Measurements from ENCODE around the gene KY.

The KY gene

GRCh38 chr3:134592806-134593205, 58.0 kb downstream of the KY start:
- H3K4ac ChIP-seq (ENCODE audit: low read depth in 1 of 2, low read length in 2 of 2): no peak overlapping the region
- no peak overlapping the region for H2BK15ac ChIP-seq (ENCODE audit: low read depth, poor library complexity, severe bottlenecking)
- H3K14ac ChIP-seq (ENCODE audit: low read length in 2 of 2): no peak overlapping the region
- H2AK5ac ChIP-seq (ENCODE audit: low read length, severe bottlenecking): no peak overlapping the region
- H2BK120ac ChIP-seq (ENCODE audit: low read depth, low read length): no peak overlapping the region
- peaks cover 0 to 5% of the 10 kb centered on the region in 2 experiments for H3K27me3 ChIP-seq (ENCODE audit: control insufficient read depth in 1 of 2, insufficient read depth in 1 of 2, low read length in 2 of 2)
- WGBS: 72% methylated on average over 4 of the region's 5 CpGs
- H3K9me3 ChIP-seq (ENCODE audit: control insufficient read depth, low read length): peaks cover 9% of the 10 kb centered on the region
- no peak overlapping the region for H4K8ac ChIP-seq (ENCODE audit: low read length)
- H3K27ac ChIP-seq (ENCODE audit: low read length, poor library complexity, severe bottlenecking): no peak overlapping the region
- no peak overlapping the region for H3K18ac ChIP-seq (ENCODE audit: low read depth in 1 of 2, low read length in 2 of 2)
- no peak overlapping the region for H2BK12ac ChIP-seq (ENCODE audit: low read length in 2 of 2)
- no peaks in the 10 kb centered on the region for H3K79me1 ChIP-seq (replicated peaks; ENCODE audit: low read length, poor library complexity, severe bottlenecking)
- no peak for DNase-seq
- H4K91ac ChIP-seq (ENCODE audit: low read length): no peak overlapping the region
- no peaks in the 10 kb centered on the region for H3K36me3 ChIP-seq (ENCODE audit: control insufficient read depth in 1 of 2, insufficient read depth in 2 of 2, low read depth in 1 of 2, low read length in 2 of 2)
- peaks cover 1% of the 10 kb centered on the region for H3K4me1 ChIP-seq (ENCODE audit: control insufficient read depth, insufficient read depth, low read depth, low read length)
- no peak overlapping the region for H2BK5ac ChIP-seq (ENCODE audit: low read depth, low read length, poor library complexity, severe bottlenecking)
- no peak overlapping the region for H3K4me2 ChIP-seq (ENCODE audit: low read length, poor library complexity, severe bottlenecking)
- no peak overlapping the region for H3K23ac ChIP-seq (ENCODE audit: low read length in 2 of 2)
- H3K9ac ChIP-seq (ENCODE audit: low read length): no peak overlapping the region
- no peak overlapping the region for H2AFZ ChIP-seq (ENCODE audit: low read depth, low read length)
- no peak overlapping the region for H3K4me3 ChIP-seq (ENCODE audit: insufficient read depth in 1 of 2, low read depth in 1 of 2, low read length in 2 of 2)

- no peak overlapping the region for H4K91ac ChIP-seq (ENCODE audit: low read length)
- no peak for DNase-seq
Measured at GRCh38 chr3:134590766-134591165, 60.1 kb downstream of the KY start.

DNA sequence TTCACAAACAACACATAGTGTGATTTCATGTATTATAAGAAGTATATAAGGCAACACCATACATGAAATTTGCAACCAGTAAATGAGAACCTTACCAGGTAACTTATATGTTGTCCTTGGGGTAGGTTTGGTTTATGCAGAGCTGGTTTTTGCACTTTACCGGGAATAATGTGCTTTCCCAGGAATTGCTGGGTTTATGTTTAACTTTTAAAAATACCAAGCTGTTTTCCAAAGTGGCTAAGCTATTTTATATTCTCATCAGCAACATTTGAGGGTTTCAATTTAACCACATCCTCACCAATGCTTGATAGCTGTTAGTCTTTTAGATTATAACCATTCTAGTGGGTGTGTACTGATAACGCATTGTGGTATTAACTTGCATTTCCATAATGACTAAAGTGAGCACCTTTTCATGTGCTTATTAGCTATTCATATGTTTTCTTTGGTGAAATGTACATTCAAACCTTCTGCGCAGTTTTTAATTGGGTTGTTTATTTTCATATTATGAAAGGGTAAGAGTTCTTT, 71.6 kb downstream of the KY start:
- H2BK15ac ChIP-seq (ENCODE audit: low read depth, poor library complexity, severe bottlenecking): no peak overlapping the region
- H3K36me3 ChIP-seq (ENCODE audit: control insufficient read depth in 1 of 2, insufficient read depth in 2 of 2, low read depth in 1 of 2, low read length in 2 of 2): no peaks in the 10 kb centered on the region
- H3K79me1 ChIP-seq (replicated peaks; ENCODE audit: low read length, poor library complexity, severe bottlenecking): no peaks in the 10 kb centered on the region
- H3K4me1 ChIP-seq (ENCODE audit: control insufficient read depth, insufficient read depth, low read depth, low read length): no peaks in the 10 kb centered on the region
- no peak overlapping the region for H2AK5ac ChIP-seq (ENCODE audit: low read length, severe bottlenecking)
- no peak overlapping the region for H3K27ac ChIP-seq (ENCODE audit: low read length, poor library complexity, severe bottlenecking)
- no peak overlapping the region for H4K91ac ChIP-seq (ENCODE audit: low read length)
- H2BK5ac ChIP-seq (ENCODE audit: low read depth, low read length, poor library complexity, severe bottlenecking): no peak overlapping the region
- no peak overlapping the region for H3K9ac ChIP-seq (ENCODE audit: low read length)
- DNase-seq: no peak
- H3K4me2 ChIP-seq (ENCODE audit: low read length, poor library complexity, severe bottlenecking): no peak overlapping the region
- H3K18ac ChIP-seq (ENCODE audit: low read depth in 1 of 2, low read length in 2 of 2): no peak overlapping the region
- no peak overlapping the region for H3K23ac ChIP-seq (ENCODE audit: low read length in 2 of 2)
- no peak overlapping the region for H2BK12ac ChIP-seq (ENCODE audit: low read length in 2 of 2)
- no CpG with 5 or more reads among the region's 3 CpGs for WGBS
- H3K4ac ChIP-seq (ENCODE audit: low read depth in 1 of 2, low read length in 2 of 2): no peak overlapping the region
- no peaks in the 10 kb centered on the region for H3K27me3 ChIP-seq (ENCODE audit: control insufficient read depth in 1 of 2, insufficient read depth in 1 of 2, low read length in 2 of 2)
- H2BK120ac ChIP-seq (ENCODE audit: low read depth, low read length): no peak overlapping the region
- no peak overlapping the region for H4K8ac ChIP-seq (ENCODE audit: low read length)
- no peak overlapping the region for H2AFZ ChIP-seq (ENCODE audit: low read depth, low read length)
- no peak overlapping the region for H3K4me3 ChIP-seq (ENCODE audit: insufficient read depth in 1 of 2, low read depth in 1 of 2, low read length in 2 of 2)
- H3K9me3 ChIP-seq (ENCODE audit: control insufficient read depth, low read length): no peaks in the 10 kb centered on the region
- H3K14ac ChIP-seq (ENCODE audit: low read length in 2 of 2): no peak overlapping the region

More at GRCh38 chr3:134590766-134591165, 60.1 kb downstream of the KY start:
- Histone ChIP-seq H2BK5ac (ENCODE audit: low read depth, low read length, poor library complexity, severe bottlenecking) (no peak overlapping the region), H3K4me2 (ENCODE audit: low read length, poor library complexity, severe bottlenecking) (no peak overlapping the region), H3K27ac (ENCODE audit: low read length, poor library complexity, severe bottlenecking) (no peak overlapping the region), H2BK120ac (ENCODE audit: low read depth, low read length) (no peak overlapping the region), H2BK15ac (ENCODE audit: low read depth, poor library complexity, severe bottlenecking) (no peak overlapping the region), H3K18ac (ENCODE audit: low read depth in 1 of 2, low read length in 2 of 2) (no peak overlapping the region), H2BK12ac (ENCODE audit: low read length in 2 of 2) (no peak overlapping the region), H3K4me3 (ENCODE audit: insufficient read depth in 1 of 2, low read depth in 1 of 2, low read length in 2 of 2) (no peak overlapping the region), H3K79me1 (replicated peaks; ENCODE audit: low read length, poor library complexity, severe bottlenecking) (no peaks in the 10 kb centered on the region), H2AFZ (ENCODE audit: low read depth, low read length) (no peak overlapping the region), H3K23ac (ENCODE audit: low read length in 2 of 2) (no peak overlapping the region), H2AK5ac (ENCODE audit: low read length, severe bottlenecking) (no peak overlapping the region), H3K36me3 (ENCODE audit: control insufficient read depth in 1 of 2, insufficient read depth in 2 of 2, low read depth in 1 of 2, low read length in 2 of 2) (no peaks in the 10 kb centered on the region), H3K9me3 (ENCODE audit: control insufficient read depth, low read length) (peaks cover 5% of the 10 kb centered on the region), H4K8ac (ENCODE audit: low read length) (no peak overlapping the region), H3K4ac (ENCODE audit: low read depth in 1 of 2, low read length in 2 of 2) (no peak overlapping the region), H3K4me1 (ENCODE audit: control insufficient read depth, insufficient read depth, low read depth, low read length) (no peaks in the 10 kb centered on the region), H3K27me3 (ENCODE audit: control insufficient read depth in 1 of 2, insufficient read depth in 1 of 2, low read length in 2 of 2) (no peaks in the 10 kb centered on the region), H3K9ac (ENCODE audit: low read length) (no peak overlapping the region), H3K14ac (ENCODE audit: low read length in 2 of 2) (no peak overlapping the region)

DNA sequence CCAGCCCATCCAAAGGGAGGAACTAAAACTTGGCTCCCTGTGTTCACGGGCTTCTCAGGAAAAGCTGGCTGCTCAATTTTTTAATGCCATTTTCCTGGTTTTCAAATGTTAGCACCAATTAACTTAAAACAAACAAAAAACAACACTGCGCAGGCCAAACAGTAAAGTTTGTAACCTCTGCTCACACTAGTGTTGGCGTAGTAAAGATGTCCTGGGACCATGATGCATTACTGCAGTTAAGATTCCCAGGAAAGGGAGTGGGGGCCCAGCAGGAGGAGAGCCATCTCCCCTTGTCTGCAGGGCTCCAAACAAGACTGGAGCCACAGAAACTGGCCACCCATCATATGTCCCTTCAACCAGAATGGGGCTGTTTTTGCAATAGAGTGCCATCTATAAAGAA, 74.0 kb downstream of the KY start:
- Histone ChIP-seq H3K9me3 (ENCODE audit: control insufficient read depth, low read length) (no peaks in the 10 kb centered on the region), H3K4ac (ENCODE audit: low read depth in 1 of 2, low read length in 2 of 2) (no peak overlapping the region), H4K8ac (ENCODE audit: low read length) (no peak overlapping the region), H3K4me2 (ENCODE audit: low read length, poor library complexity, severe bottlenecking) (no peak overlapping the region), H4K91ac (ENCODE audit: low read length) (no peak overlapping the region), H3K36me3 (ENCODE audit: control insufficient read depth in 1 of 2, insufficient read depth in 2 of 2, low read depth in 1 of 2, low read length in 2 of 2) (no peaks in the 10 kb centered on the region), H3K4me1 (ENCODE audit: control insufficient read depth, insufficient read depth, low read depth, low read length) (no peaks in the 10 kb centered on the region), H2BK120ac (ENCODE audit: low read depth, low read length) (no peak overlapping the region), H3K4me3 (ENCODE audit: insufficient read depth in 1 of 2, low read depth in 1 of 2, low read length in 2 of 2) (no peak overlapping the region), H3K18ac (ENCODE audit: low read depth in 1 of 2, low read length in 2 of 2) (no peak overlapping the region), H2AFZ (ENCODE audit: low read depth, low read length) (no peak overlapping the region), H2BK5ac (ENCODE audit: low read depth, low read length, poor library complexity, severe bottlenecking) (no peak overlapping the region), H3K27ac (ENCODE audit: low read length, poor library complexity, severe bottlenecking) (no peak overlapping the region), H3K14ac (ENCODE audit: low read length in 2 of 2) (no peak overlapping the region), H3K23ac (ENCODE audit: low read length in 2 of 2) (no peak overlapping the region), H2BK15ac (ENCODE audit: low read depth, poor library complexity, severe bottlenecking) (no peak overlapping the region), H2BK12ac (ENCODE audit: low read length in 2 of 2) (no peak overlapping the region), H2AK5ac (ENCODE audit: low read length, severe bottlenecking) (no peak overlapping the region), H3K27me3 (ENCODE audit: control insufficient read depth in 1 of 2, insufficient read depth in 1 of 2, low read length in 2 of 2) (no peaks in the 10 kb centered on the region), H3K79me1 (replicated peaks; ENCODE audit: low read length, poor library complexity, severe bottlenecking) (no peaks in the 10 kb centered on the region), H3K9ac (ENCODE audit: low read length) (no peak overlapping the region)
- no peak for DNase-seq
- WGBS: 36% methylated on average over 2 of the region's 3 CpGs
